OCI-LY1 (cell line): ENCODE data around the gene HLCS.

Source experiments
- EZH2 ChIP-seq: fragments of 200-600 bp; sonication (generic), shearing (Covaris generic); IDR thresholded peaks from 2 replicates; pipeline ENCODE4 v1.8.0; 2017; ENCODE audit warnings: borderline replicate concordance, mixed run types, mild to moderate bottlenecking, antibody characterized with exemption, low read length, moderate library complexity, mixed read lengths
- TF ChIP-seq, protein P1 (sequence below): fragments of 200-600 bp; sonication (generic), shearing (Covaris generic); IDR thresholded peaks from 2 replicates; pipeline ENCODE4 v1.5.1; 2017; ENCODE audit warnings: mild to moderate bottlenecking, antibody characterized with exemption, low read length, moderate library complexity, mixed read lengths

DNA sequence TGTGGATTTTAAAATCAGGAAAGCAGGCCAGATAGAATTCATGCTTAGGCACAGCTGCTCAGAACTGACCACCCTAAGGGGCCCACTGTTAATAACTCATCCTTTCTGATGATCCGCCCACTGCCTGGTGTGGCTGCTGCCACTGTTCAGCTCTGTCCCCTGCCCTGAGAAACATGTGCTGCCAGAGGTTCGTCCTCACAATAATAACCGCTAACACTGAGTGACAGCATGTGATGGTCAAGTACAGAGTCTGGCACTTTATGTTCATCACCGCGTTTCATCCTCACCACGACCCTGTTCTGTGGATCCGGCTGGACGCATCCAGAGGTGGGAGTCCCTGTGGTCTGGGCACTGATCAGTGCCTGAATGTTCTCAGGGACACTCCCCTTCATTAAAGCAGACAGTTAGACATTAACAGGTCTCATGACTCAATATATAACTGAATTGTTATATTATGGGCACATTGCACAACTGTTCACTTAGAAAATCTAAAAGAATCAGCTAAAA lies 159.0 kb downstream of the HLCS start:
- TF ChIP-seq, protein P1, sequence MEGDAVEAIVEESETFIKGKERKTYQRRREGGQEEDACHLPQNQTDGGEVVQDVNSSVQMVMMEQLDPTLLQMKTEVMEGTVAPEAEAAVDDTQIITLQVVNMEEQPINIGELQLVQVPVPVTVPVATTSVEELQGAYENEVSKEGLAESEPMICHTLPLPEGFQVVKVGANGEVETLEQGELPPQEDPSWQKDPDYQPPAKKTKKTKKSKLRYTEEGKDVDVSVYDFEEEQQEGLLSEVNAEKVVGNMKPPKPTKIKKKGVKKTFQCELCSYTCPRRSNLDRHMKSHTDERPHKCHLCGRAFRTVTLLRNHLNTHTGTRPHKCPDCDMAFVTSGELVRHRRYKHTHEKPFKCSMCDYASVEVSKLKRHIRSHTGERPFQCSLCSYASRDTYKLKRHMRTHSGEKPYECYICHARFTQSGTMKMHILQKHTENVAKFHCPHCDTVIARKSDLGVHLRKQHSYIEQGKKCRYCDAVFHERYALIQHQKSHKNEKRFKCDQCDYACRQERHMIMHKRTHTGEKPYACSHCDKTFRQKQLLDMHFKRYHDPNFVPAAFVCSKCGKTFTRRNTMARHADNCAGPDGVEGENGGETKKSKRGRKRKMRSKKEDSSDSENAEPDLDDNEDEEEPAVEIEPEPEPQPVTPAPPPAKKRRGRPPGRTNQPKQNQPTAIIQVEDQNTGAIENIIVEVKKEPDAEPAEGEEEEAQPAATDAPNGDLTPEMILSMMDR: no peak
- no peak for TF ChIP-seq EZH2
